Measurements from ENCODE around the gene PROKR1.

The PROKR1 gene

DNA sequence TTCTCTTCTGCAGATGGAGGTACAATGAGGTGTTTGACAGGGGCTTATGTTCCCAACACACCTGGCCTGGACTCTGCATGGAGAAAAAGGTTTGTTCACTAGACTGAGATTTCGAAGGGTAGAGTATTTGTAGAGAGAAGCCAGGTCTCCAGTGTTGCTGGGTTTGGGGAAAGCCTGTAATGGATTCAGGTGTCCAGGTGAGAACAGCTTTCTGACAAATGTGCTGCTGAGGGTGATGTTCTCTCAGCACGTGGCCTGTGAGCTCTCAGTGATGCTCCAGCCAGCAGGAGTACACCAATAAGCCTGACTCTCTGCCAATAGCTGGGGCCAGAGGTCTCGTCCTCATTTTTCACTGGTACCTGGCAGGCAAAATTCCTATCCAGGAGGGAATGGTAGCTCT lies 47.5 kb downstream of the PROKR1 start:
- DNase-seq (ENCODE audit: low read depth, low spot score), result no peak
- H3K4me3 ChIP-seq (ENCODE audit: low read length), result no peak overlapping the region

DNA sequence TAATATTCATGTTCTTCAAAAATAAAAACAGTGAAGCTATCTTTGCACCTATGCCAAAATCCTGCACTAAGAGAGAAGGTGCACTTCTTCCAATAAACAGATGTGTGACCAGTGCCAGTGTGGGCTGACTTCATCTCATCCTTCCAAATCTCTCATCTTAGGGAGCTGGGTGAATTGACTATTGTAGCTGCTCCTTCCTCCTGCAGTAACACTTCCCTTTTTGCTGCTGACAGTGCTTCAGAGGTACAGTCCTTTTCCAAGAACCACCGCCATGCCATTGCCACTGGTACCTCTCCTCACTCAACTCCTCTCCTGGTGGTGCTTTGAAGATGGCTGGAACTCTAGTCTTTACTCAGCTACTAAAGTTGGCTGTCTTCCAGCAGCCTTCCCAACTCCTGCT lies 49.1 kb downstream of the PROKR1 start:
- no peak for DNase-seq (ENCODE audit: low read depth, low spot score)
- no peak overlapping the region for H3K4me3 ChIP-seq (ENCODE audit: low read length)

GRCh38 chr2:68693951-68694350 lies 50.6 kb downstream of the PROKR1 start:
- DNase-seq (ENCODE audit: low read depth, low spot score), result no peak
- no peak overlapping the region for H3K4me3 ChIP-seq (ENCODE audit: low read length)

DNA sequence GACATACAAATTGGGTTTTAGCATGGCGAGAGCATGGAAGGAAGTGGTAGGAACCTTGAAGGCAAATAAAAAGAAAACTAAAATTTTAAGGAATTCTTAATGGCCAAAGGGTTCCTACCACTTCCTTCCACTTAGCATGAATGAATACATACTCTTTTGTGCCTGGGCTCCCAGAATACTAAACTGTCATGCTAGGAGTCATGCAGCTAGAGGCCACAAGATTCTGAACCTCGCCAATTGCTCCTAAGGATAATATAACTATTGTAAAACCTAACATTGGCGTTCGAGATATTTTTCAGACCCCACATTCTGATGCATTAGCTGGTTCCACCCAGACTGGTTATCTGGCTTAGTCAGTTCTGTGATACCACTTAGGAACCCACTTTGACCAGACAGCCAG lies 52.6 kb downstream of the PROKR1 start:
- DNase-seq (ENCODE audit: low read depth, low spot score), result no peak
- no peak overlapping the region for H3K4me3 ChIP-seq (ENCODE audit: low read length)

GRCh38 chr2:68696554-68696953 lies 53.2 kb downstream of the PROKR1 start:
- no peak overlapping the region for H3K4me3 ChIP-seq (ENCODE audit: low read length)
- no peak for DNase-seq (ENCODE audit: low read depth, low spot score)

GRCh38 chr2:68698567-68699377 lies 55.4 kb downstream of the PROKR1 start:
- no peak overlapping the region for H3K4me3 ChIP-seq (ENCODE audit: low read length)
- DNase-seq (ENCODE audit: low read depth, low spot score), result no peak

DNA sequence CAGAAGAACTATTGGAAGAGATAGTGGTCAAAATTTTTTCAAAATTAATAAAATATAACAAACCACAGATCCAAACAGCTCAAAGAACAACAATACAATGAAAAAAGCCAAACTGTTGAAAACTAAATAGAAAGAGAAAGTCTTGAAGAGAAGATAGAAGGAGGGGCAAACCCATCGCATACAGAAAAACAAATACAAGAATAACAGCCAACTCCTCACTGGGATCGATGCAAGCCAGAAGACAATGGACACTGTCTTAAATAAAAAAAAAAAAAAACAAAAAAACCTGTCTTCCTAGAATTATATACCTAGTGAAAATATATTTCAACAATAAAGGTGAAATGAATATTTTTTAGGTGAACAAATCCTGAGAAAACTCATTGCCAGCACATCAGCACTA lies 57.2 kb downstream of the PROKR1 start:
- DNase-seq (ENCODE audit: low read depth, low spot score), result no peak
- no peak overlapping the region for H3K4me3 ChIP-seq (ENCODE audit: low read length)

DNA sequence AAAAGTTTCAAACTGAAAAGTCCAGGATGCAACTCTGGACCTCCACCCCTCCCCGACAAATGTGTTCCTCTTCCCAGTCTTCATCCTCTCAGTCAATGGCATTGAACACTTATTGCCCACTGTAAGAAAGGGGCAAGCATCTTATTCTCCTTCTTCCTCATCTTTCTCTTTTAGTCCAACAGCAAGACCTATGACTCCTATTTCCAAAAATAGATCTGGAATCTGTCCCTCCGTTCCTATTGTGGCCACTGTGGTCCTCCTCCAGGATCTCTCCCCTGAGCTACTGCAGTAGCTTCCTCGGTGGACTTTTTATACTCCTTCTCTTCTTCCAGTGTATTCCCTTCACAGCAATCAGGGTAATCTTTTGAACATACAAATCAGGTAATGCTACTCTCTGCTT lies 63.3 kb downstream of the PROKR1 start:
- H3K4me3 ChIP-seq (ENCODE audit: low read length), result no peak overlapping the region
- DNase-seq (ENCODE audit: low read depth, low spot score), result no peak
